ENCODE results near the gene WSB2.

GRCh38 chr12:118025168-118025567 lies 35.8 kb downstream of the WSB2 start:
- TF ChIP-seq CTCF (IDR thresholded peaks at IDR 0.05; ENCODE audit: poor library complexity) (no peak), EZH2 (IDR thresholded peaks at IDR 0.05; ENCODE audit: borderline replicate concordance) (no peak)
